Measurements from ENCODE around the gene GRM1.
"Not testable (repeated sequence)": the region's sequence is repeated elsewhere in the genome, so short reads cannot be mapped to it uniquely, and the experiment has no call there.

Gene GRM1

GRCh38 chr6:146200176-146200575 is 171.3 kb downstream of the GRM1 start:
- FAIRE-seq = no peak

- FAIRE-seq = no peak
Measured at GRCh38 chr6:146202570-146202969, 173.7 kb downstream of the GRM1 start.

- FAIRE-seq = no peak
Measured at GRCh38 chr6:146209942-146210341, 181.1 kb downstream of the GRM1 start.

GRCh38 chr6:146210406-146211083 is 181.7 kb downstream of the GRM1 start:
- FAIRE-seq = no peak

GRCh38 chr6:146211646-146212045 is 182.8 kb downstream of the GRM1 start:
- FAIRE-seq = no peak

- no peak for FAIRE-seq
Measured at GRCh38 chr6:146212781-146213180, 183.9 kb downstream of the GRM1 start.

- no peak for FAIRE-seq
Measured at GRCh38 chr6:146219101-146219500, 190.2 kb downstream of the GRM1 start.

- no peak for FAIRE-seq
Measured at GRCh38 chr6:146224449-146224848, 195.6 kb downstream of the GRM1 start.

- no peak for FAIRE-seq
Measured at GRCh38 chr6:146224988-146225387, 196.1 kb downstream of the GRM1 start.

GRCh38 chr6:146240322-146240721 is 211.5 kb downstream of the GRM1 start:
- no peak for FAIRE-seq

GRCh38 chr6:146240807-146241206 is 211.9 kb downstream of the GRM1 start:
- FAIRE-seq = no peak

- FAIRE-seq = not testable (repeated sequence)
Measured at GRCh38 chr6:146243646-146244045, 214.8 kb downstream of the GRM1 start.

GRCh38 chr6:146244630-146245143 is 215.8 kb downstream of the GRM1 start:
- FAIRE-seq = no peak

GRCh38 chr6:146246028-146246427 is 217.2 kb downstream of the GRM1 start:
- FAIRE-seq = no peak

GRCh38 chr6:146253691-146254090 is 224.8 kb downstream of the GRM1 start:
- no peak for FAIRE-seq

- no peak for FAIRE-seq
Measured at GRCh38 chr6:146258206-146258605, 229.3 kb downstream of the GRM1 start.

GRCh38 chr6:146260886-146261285 is 232.0 kb downstream of the GRM1 start:
- FAIRE-seq = no peak

- FAIRE-seq = no peak
Measured at GRCh38 chr6:146265056-146265455, 236.2 kb downstream of the GRM1 start.

- no peak for FAIRE-seq
Measured at GRCh38 chr6:146267447-146267846, 238.6 kb downstream of the GRM1 start.

- no peak for FAIRE-seq
Measured at GRCh38 chr6:146267946-146268345, 239.1 kb downstream of the GRM1 start.

GRCh38 chr6:146269482-146269881 is 240.6 kb downstream of the GRM1 start:
- FAIRE-seq = no peak

GRCh38 chr6:146271163-146271562 is 242.3 kb downstream of the GRM1 start:
- FAIRE-seq = not testable (repeated sequence)

- no peak for FAIRE-seq
Measured at GRCh38 chr6:146273490-146273889, 244.6 kb downstream of the GRM1 start.

- no peak for FAIRE-seq
Measured at GRCh38 chr6:146277142-146277541, 248.3 kb downstream of the GRM1 start.
